K562 (cell line): ENCODE data around the gene PBX4. TPM values are rescaled to one million over a fixed set of nuclear protein-coding genes. Genes with fewer than 3 reads are reported as not detected.
A peak's percentile ranks its signal among the peaks of the same experiment; 100 is the strongest.

Source experiments
- CSDE1 ChIP-seq, 2 experiments: fragments of 450-650 bp; IDR thresholded peaks; 2 replicates each; pipeline ENCODE4 v1.6.1; 2016; ENCODE audit warnings: mild to moderate bottlenecking in 1 of 2
- ETS2 ChIP-seq: IDR thresholded peaks from 2 replicates; pipeline ENCODE4 v1.6.1; 2016; ENCODE audit warnings: borderline replicate concordance, missing genetic modification characterization, mild to moderate bottlenecking, moderate library complexity, missing compliant biosample characterization; ENCODE audit not compliant: poor library complexity, severe bottlenecking
- HLTF ChIP-seq: fragments of 450-650 bp; IDR thresholded peaks from 2 replicates; pipeline ENCODE4 v1.6.1; 2016
- HSF4 ChIP-seq: fragments of 250-450 bp; sonication (Bioruptor Pico); IDR thresholded peaks from 2 replicates; pipeline ENCODE4 v2.1.2; 2022; ENCODE audit warnings: mild to moderate bottlenecking, moderate library complexity, borderline replicate concordance
- NCOA2 ChIP-seq, 2 experiments: fragments of 450-650 bp; IDR thresholded peaks; 2 replicates each; pipeline ENCODE4 v1.6.1; 2018; ENCODE audit warnings: mild to moderate bottlenecking in 2 of 2, moderate library complexity in 1 of 2; ENCODE audit not compliant: partially characterized antibody in 2 of 2
- POLR2AphosphoS2 ChIP-seq: IDR thresholded peaks from 2 replicates; pipeline ENCODE4 v1.6.1; 2012; ENCODE audit warnings: low read length, improper control_type of control experiment
- polyA plus RNA-seq, 8 experiments: library from polyadenylated mRNA; depleted of rRNA in 4 of 8; stranded (reverse) in 5 of 8; unstranded in 3 of 8; fragments of >200 nt; fragmentation: Nextera tagmentation in 2 of 8; fragmentation: Illumina TruSeq in 1 of 8; extraction: Ambion mirVana in 2 of 8; extraction: Trizol in 1 of 8; gene quantifications; 2 replicates each; pipeline versions ENCODE4 v1.2.1 to v1.2.3, GENCODE V29; 2011 to 2014; ENCODE audit warnings: inconsistent platforms in 1 of 8, missing spikeins in 1 of 8
- total RNA-seq, 7 experiments: library from RNA; depleted of rRNA in 6 of 7; stranded (reverse); fragments of >200 nt in 6 of 7; fragmentation: Illumina TruSeq in 2 of 7; extraction: Trizol in 2 of 7; gene quantifications; 2 replicates each; pipeline versions ENCODE4 v1.2.1 to v1.2.3, GENCODE V29; 2011 to 2021; ENCODE audit warnings: low replicate concordance in 1 of 7
- TF ChIP-seq, protein P1 (sequence below): sonication (generic); IDR thresholded peaks from 2 replicates; pipeline ENCODE4 v1.6.1; 2016
- TF ChIP-seq, protein P2 (sequence below): fragments of 450-650 bp; conservative IDR thresholded peaks from 2 replicates; pipeline ENCODE4 v1.6.1; 2016; ENCODE audit warnings: missing genetic modification characterization, low read depth, mild to moderate bottlenecking, missing compliant biosample characterization, moderate library complexity
- TF ChIP-seq, protein P3 (sequence below): fragments of 250-450 bp; sonication (Bioruptor Pico); IDR thresholded peaks from 2 replicates; pipeline ENCODE4 v1.4.0; 2020; ENCODE audit warnings: mild to moderate bottlenecking
- TF ChIP-seq, protein P4 (sequence below): sonication (generic); formaldehyde crosslinking; IDR thresholded peaks from 2 replicates; pipeline ENCODE4 v1.8.0; 2023; ENCODE audit warnings: missing genetic modification reagents, mild to moderate bottlenecking, borderline replicate concordance
- TF ChIP-seq, protein P5 (sequence below), 3 experiments: fragments of 200-800 bp in 1 of 3; fragments of 250-450 bp in 1 of 3; fragments of 450-650 bp in 1 of 3; sonication (Bioruptor Pico) in 1 of 3; sonication (Bioruptor generic) in 1 of 3; formaldehyde crosslinking in 1 of 3; IDR thresholded peaks; 2 replicates each; pipeline versions ENCODE4 v1.6.1 to v1.8.0; 2016 to 2022; ENCODE audit warnings: mild to moderate bottlenecking in 2 of 3, missing genetic modification characterization in 2 of 3, missing compliant biosample characterization in 1 of 3, moderate library complexity in 1 of 3

The PBX4 gene
- total and polyA plus RNA-seq, 9 of the 15 experiments (the other 6 are each of a cell fraction or from before 2014, with no cell fraction given): 0.11 to 3.8 (median 1.6) TPM; not detected in 1

DNA sequence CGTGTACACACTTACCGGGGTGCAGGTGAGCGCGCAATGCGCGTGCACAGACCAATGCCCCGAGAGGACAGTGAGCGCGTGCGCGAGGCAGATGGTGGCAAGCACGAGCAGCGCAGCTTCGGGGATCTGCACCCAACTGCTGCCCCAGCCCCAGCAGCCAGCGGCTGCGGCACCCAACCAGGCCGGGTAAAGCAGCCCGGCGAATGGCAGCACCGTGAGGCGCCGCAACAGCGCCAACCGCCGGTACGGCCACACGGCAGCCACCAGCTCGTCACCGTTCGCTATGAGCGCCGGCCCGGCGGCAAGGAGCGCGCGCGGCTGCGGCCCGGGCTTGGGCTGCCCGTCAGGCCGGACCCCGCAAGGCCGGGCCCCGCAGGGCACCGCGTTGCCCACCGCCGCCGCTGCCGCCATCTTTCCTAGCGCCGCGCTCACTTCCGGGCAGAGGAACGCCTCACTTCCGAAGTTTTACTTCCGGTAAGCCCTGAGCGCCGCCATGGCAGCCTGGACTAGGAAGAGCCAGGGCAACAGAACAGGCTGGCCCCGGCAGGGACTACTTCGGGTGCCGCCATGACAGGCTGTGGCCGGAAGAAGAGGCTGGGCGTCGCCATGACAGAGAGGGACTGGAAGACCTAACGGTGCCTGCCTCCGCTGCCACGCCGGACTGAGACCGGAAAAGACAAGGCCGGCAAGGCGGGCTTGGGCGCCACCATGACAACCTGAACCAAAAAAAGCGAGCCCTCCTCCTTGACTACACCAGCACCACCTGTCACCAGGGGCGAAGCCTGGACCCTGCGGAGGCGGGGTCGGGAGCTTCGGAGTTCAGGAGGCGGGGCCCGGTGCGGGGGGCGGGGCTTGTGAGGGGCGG, 45.0 kb upstream of the PBX4 start, which contains the start of gene ATP13A1 (continued):
- no peak for TF ChIP-seq HSF4
- TF ChIP-seq, protein P1, sequence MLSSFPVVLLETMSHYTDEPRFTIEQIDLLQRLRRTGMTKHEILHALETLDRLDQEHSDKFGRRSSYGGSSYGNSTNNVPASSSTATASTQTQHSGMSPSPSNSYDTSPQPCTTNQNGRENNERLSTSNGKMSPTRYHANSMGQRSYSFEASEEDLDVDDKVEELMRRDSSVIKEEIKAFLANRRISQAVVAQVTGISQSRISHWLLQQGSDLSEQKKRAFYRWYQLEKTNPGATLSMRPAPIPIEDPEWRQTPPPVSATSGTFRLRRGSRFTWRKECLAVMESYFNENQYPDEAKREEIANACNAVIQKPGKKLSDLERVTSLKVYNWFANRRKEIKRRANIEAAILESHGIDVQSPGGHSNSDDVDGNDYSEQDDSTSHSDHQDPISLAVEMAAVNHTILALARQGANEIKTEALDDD: no peak
- TF ChIP-seq CSDE1 (IDR thresholded peaks at IDR 0.05): peak in 1 of 2 experiments; percentile 93; a peak in 2 of 4 replicates
- TF ChIP-seq HLTF: no peak
- TF ChIP-seq, protein P2, sequence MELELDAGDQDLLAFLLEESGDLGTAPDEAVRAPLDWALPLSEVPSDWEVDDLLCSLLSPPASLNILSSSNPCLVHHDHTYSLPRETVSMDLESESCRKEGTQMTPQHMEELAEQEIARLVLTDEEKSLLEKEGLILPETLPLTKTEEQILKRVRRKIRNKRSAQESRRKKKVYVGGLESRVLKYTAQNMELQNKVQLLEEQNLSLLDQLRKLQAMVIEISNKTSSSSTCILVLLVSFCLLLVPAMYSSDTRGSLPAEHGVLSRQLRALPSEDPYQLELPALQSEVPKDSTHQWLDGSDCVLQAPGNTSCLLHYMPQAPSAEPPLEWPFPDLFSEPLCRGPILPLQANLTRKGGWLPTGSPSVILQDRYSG (tag): 0 out of 2 replicates have a peak, but pooled peaks have one; percentile 33
- no peak for TF ChIP-seq ETS2
- no peak for TF ChIP-seq NCOA2 (IDR thresholded peaks at IDR 0.05; ENCODE audit: partially characterized antibody in 2 of 2)
- TF ChIP-seq, protein P3, sequence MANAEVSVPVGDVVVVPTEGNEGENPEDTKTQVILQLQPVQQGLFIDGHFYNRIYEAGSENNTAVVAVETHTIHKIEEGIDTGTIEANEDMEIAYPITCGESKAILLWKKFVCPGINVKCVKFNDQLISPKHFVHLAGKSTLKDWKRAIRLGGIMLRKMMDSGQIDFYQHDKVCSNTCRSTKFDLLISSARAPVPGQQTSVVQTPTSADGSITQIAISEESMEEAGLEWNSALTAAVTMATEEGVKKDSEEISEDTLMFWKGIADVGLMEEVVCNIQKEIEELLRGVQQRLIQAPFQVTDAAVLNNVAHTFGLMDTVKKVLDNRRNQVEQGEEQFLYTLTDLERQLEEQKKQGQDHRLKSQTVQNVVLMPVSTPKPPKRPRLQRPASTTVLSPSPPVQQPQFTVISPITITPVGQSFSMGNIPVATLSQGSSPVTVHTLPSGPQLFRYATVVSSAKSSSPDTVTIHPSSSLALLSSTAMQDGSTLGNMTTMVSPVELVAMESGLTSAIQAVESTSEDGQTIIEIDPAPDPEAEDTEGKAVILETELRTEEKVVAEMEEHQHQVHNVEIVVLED: peak; percentile 66
- TF ChIP-seq, protein P4, sequence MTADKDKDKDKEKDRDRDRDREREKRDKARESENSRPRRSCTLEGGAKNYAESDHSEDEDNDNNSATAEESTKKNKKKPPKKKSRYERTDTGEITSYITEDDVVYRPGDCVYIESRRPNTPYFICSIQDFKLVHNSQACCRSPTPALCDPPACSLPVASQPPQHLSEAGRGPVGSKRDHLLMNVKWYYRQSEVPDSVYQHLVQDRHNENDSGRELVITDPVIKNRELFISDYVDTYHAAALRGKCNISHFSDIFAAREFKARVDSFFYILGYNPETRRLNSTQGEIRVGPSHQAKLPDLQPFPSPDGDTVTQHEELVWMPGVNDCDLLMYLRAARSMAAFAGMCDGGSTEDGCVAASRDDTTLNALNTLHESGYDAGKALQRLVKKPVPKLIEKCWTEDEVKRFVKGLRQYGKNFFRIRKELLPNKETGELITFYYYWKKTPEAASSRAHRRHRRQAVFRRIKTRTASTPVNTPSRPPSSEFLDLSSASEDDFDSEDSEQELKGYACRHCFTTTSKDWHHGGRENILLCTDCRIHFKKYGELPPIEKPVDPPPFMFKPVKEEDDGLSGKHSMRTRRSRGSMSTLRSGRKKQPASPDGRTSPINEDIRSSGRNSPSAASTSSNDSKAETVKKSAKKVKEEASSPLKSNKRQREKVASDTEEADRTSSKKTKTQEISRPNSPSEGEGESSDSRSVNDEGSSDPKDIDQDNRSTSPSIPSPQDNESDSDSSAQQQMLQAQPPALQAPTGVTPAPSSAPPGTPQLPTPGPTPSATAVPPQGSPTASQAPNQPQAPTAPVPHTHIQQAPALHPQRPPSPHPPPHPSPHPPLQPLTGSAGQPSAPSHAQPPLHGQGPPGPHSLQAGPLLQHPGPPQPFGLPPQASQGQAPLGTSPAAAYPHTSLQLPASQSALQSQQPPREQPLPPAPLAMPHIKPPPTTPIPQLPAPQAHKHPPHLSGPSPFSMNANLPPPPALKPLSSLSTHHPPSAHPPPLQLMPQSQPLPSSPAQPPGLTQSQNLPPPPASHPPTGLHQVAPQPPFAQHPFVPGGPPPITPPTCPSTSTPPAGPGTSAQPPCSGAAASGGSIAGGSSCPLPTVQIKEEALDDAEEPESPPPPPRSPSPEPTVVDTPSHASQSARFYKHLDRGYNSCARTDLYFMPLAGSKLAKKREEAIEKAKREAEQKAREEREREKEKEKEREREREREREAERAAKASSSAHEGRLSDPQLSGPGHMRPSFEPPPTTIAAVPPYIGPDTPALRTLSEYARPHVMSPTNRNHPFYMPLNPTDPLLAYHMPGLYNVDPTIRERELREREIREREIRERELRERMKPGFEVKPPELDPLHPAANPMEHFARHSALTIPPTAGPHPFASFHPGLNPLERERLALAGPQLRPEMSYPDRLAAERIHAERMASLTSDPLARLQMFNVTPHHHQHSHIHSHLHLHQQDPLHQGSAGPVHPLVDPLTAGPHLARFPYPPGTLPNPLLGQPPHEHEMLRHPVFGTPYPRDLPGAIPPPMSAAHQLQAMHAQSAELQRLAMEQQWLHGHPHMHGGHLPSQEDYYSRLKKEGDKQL: no peak
- TF ChIP-seq POLR2AphosphoS2: no peak
- TF ChIP-seq, protein P5, sequence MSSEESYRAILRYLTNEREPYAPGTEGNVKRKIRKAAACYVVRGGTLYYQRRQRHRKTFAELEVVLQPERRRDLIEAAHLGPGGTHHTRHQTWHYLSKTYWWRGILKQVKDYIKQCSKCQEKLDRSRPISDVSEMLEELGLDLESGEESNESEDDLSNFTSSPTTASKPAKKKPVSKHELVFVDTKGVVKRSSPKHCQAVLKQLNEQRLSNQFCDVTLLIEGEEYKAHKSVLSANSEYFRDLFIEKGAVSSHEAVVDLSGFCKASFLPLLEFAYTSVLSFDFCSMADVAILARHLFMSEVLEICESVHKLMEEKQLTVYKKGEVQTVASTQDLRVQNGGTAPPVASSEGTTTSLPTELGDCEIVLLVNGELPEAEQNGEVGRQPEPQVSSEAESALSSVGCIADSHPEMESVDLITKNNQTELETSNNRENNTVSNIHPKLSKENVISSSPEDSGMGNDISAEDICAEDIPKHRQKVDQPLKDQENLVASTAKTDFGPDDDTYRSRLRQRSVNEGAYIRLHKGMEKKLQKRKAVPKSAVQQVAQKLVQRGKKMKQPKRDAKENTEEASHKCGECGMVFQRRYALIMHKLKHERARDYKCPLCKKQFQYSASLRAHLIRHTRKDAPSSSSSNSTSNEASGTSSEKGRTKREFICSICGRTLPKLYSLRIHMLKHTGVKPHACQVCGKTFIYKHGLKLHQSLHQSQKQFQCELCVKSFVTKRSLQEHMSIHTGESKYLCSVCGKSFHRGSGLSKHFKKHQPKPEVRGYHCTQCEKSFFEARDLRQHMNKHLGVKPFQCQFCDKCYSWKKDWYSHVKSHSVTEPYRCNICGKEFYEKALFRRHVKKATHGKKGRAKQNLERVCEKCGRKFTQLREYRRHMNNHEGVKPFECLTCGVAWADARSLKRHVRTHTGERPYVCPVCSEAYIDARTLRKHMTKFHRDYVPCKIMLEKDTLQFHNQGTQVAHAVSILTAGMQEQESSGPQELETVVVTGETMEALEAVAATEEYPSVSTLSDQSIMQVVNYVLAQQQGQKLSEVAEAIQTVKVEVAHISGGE (CRISPR knock-in tag; IDR thresholded peaks at IDR 0.05): peak; percentile 46 to 93 (median 48); a peak in 4 of 6 replicates
